HepG2 (cell line): Measurements from ENCODE around the gene ZNF865. TPM values are rescaled to one million over a fixed set of nuclear protein-coding genes. Genes with fewer than 3 reads are reported as not detected.

Experiments
- CBX5 ChIP-seq: sonication (generic); formaldehyde crosslinking; IDR thresholded peaks from 2 replicates; pipeline ENCODE4 v1.4.0; 2020; ENCODE audit warnings: missing genetic modification reagents, borderline replicate concordance
- KAT2B ChIP-seq: fragments of 150-350 bp; IDR thresholded peaks from 2 replicates; pipeline ENCODE4 v1.6.1; 2014; ENCODE audit warnings: low read depth, low read length, borderline replicate concordance
- KDM4B ChIP-seq: sonication (generic); formaldehyde crosslinking; IDR thresholded peaks from 2 replicates; pipeline ENCODE4 v1.4.0; 2020; ENCODE audit warnings: missing genetic modification reagents
- KDM5A ChIP-seq: fragments of 200-600 bp; sonication (generic); IDR thresholded peaks from 2 replicates; pipeline ENCODE4 v1.7.0; 2018; ENCODE audit warnings: antibody characterized with exemption, mild to moderate bottlenecking, low read length, borderline replicate concordance
- PPARG ChIP-seq: conservative IDR thresholded peaks from 2 replicates; pipeline ENCODE4 v1.6.1; 2016; ENCODE audit warnings: missing biosample characterization, missing genetic modification reagents
- RAD21 ChIP-seq: fragments of 450-650 bp; formaldehyde crosslinking; IDR thresholded peaks from 2 replicates; pipeline ENCODE4 v1.5.0; 2020; ENCODE audit warnings: mild to moderate bottlenecking
- RARA ChIP-seq: IDR thresholded peaks from 2 replicates; pipeline ENCODE4 v1.6.1; 2016; ENCODE audit warnings: missing genetic modification reagents, missing compliant biosample characterization
- ZFP62 ChIP-seq: sonication (generic); formaldehyde crosslinking; IDR thresholded peaks from 2 replicates; pipeline ENCODE4 v1.4.0; 2020; ENCODE audit warnings: missing genetic modification reagents
- ZFY ChIP-seq: sonication (generic); formaldehyde crosslinking; IDR thresholded peaks from 2 replicates; pipeline ENCODE4 v1.4.0; 2020; ENCODE audit warnings: missing genetic modification reagents
- ZNF17 ChIP-seq: sonication (generic); formaldehyde crosslinking; IDR thresholded peaks from 2 replicates; pipeline ENCODE4 v1.5.0; 2020; ENCODE audit warnings: mild to moderate bottlenecking, missing genetic modification reagents
- ZNF331 ChIP-seq: sonication (generic); formaldehyde crosslinking; IDR thresholded peaks from 2 replicates; pipeline ENCODE4 v1.4.0; 2020; ENCODE audit warnings: missing genetic modification reagents
- polyA plus RNA-seq, 8 experiments: library from polyadenylated mRNA; depleted of rRNA in 3 of 8; stranded (reverse) in 7 of 8; unstranded in 1 of 8; fragments of >200 nt; fragmentation: Illumina TruSeq in 4 of 8; extraction: Trizol in 4 of 8; gene quantifications; 2 replicates each; pipeline versions ENCODE4 v1.2.1 to v1.2.3, GENCODE V29; 2011 to 2016; ENCODE audit warnings: low read depth in 4 of 8, missing spikeins in 1 of 8, mixed read lengths in 1 of 8; ENCODE audit not compliant: insufficient read depth in 1 of 8
- total RNA-seq, 5 experiments: library from RNA; depleted of rRNA; stranded (reverse); fragments of >200 nt; fragmentation: Illumina TruSeq; extraction: Trizol; gene quantifications; 2 replicates each; pipeline ENCODE4 v1.2.3, GENCODE V29; 2016; ENCODE audit warnings: low read depth in 1 of 5
- TF ChIP-seq, protein P1 (sequence below): sonication (generic); formaldehyde crosslinking; IDR thresholded peaks from 2 replicates; pipeline ENCODE4 v1.9.0; 2021; ENCODE audit warnings: mild to moderate bottlenecking, missing genetic modification reagents
- TF ChIP-seq, protein P2 (sequence below): sonication (generic); formaldehyde crosslinking; IDR thresholded peaks from 2 replicates; pipeline ENCODE4 v1.4.0; 2020; ENCODE audit warnings: missing genetic modification reagents
- TF ChIP-seq, protein P3 (sequence below): sonication (generic); formaldehyde crosslinking; IDR thresholded peaks from 2 replicates; pipeline ENCODE4 v1.4.0; 2020; ENCODE audit warnings: missing genetic modification reagents
- TF ChIP-seq, protein P4 (sequence below): sonication (generic); formaldehyde crosslinking; IDR thresholded peaks from 2 replicates; pipeline ENCODE4 v1.5.1; 2020; ENCODE audit warnings: missing genetic modification reagents, mild to moderate bottlenecking, borderline replicate concordance

Gene ZNF865
- total and polyA plus RNA-seq, 2 of the 13 experiments (the other 11 are each of a cell fraction or from before 2014, with no cell fraction given) = 0.93 to 1.0 TPM

DNA sequence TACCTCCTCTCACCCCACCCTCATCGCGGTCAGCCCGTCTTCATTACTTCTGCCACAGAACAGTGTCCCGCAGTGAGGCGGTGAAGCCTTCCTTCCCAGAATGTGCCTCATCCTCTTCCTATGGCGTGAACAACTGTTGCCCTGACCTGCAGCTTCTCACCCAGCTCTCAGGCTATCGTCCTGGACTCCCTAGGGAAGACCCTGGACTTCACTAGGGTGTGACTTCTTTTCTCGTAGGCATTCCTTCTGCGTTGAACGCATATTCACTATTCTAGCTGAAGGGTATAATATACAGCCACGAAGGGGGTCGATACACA, 982 bp downstream of the ZNF865 start (continued):
- TF ChIP-seq, protein P1, sequence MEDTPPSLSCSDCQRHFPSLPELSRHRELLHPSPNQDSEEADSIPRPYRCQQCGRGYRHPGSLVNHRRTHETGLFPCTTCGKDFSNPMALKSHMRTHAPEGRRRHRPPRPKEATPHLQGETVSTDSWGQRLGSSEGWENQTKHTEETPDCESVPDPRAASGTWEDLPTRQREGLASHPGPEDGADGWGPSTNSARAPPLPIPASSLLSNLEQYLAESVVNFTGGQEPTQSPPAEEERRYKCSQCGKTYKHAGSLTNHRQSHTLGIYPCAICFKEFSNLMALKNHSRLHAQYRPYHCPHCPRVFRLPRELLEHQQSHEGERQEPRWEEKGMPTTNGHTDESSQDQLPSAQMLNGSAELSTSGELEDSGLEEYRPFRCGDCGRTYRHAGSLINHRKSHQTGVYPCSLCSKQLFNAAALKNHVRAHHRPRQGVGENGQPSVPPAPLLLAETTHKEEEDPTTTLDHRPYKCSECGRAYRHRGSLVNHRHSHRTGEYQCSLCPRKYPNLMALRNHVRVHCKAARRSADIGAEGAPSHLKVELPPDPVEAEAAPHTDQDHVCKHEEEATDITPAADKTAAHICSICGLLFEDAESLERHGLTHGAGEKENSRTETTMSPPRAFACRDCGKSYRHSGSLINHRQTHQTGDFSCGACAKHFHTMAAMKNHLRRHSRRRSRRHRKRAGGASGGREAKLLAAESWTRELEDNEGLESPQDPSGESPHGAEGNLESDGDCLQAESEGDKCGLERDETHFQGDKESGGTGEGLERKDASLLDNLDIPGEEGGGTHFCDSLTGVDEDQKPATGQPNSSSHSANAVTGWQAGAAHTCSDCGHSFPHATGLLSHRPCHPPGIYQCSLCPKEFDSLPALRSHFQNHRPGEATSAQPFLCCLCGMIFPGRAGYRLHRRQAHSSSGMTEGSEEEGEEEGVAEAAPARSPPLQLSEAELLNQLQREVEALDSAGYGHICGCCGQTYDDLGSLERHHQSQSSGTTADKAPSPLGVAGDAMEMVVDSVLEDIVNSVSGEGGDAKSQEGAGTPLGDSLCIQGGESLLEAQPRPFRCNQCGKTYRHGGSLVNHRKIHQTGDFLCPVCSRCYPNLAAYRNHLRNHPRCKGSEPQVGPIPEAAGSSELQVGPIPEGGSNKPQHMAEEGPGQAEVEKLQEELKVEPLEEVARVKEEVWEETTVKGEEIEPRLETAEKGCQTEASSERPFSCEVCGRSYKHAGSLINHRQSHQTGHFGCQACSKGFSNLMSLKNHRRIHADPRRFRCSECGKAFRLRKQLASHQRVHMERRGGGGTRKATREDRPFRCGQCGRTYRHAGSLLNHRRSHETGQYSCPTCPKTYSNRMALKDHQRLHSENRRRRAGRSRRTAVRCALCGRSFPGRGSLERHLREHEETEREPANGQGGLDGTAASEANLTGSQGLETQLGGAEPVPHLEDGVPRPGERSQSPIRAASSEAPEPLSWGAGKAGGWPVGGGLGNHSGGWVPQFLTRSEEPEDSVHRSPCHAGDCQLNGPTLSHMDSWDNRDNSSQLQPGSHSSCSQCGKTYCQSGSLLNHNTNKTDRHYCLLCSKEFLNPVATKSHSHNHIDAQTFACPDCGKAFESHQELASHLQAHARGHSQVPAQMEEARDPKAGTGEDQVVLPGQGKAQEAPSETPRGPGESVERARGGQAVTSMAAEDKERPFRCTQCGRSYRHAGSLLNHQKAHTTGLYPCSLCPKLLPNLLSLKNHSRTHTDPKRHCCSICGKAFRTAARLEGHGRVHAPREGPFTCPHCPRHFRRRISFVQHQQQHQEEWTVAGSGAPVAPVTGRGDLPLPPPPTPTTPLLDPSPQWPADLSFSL (CRISPR knock-in tag) = no peak
- TF ChIP-seq KDM5A (no peak), RARA (CRISPR knock-in tag) (no peak), ZNF17 (CRISPR knock-in tag) (no peak), CBX5 (0 out of 2 replicates have a peak, but pooled peaks have one; percentile 11), KAT2B (no peak), RAD21 (CRISPR knock-in tag) (no peak), ZFP62 (CRISPR knock-in tag) (no peak), PPARG (CRISPR knock-in tag) (no peak), KDM4B (CRISPR knock-in tag) (no peak), ZFY (CRISPR knock-in tag) (no peak), ZNF331 (0 out of 2 replicates have a peak, but pooled peaks have one; percentile 4)
- TF ChIP-seq, protein P2, sequence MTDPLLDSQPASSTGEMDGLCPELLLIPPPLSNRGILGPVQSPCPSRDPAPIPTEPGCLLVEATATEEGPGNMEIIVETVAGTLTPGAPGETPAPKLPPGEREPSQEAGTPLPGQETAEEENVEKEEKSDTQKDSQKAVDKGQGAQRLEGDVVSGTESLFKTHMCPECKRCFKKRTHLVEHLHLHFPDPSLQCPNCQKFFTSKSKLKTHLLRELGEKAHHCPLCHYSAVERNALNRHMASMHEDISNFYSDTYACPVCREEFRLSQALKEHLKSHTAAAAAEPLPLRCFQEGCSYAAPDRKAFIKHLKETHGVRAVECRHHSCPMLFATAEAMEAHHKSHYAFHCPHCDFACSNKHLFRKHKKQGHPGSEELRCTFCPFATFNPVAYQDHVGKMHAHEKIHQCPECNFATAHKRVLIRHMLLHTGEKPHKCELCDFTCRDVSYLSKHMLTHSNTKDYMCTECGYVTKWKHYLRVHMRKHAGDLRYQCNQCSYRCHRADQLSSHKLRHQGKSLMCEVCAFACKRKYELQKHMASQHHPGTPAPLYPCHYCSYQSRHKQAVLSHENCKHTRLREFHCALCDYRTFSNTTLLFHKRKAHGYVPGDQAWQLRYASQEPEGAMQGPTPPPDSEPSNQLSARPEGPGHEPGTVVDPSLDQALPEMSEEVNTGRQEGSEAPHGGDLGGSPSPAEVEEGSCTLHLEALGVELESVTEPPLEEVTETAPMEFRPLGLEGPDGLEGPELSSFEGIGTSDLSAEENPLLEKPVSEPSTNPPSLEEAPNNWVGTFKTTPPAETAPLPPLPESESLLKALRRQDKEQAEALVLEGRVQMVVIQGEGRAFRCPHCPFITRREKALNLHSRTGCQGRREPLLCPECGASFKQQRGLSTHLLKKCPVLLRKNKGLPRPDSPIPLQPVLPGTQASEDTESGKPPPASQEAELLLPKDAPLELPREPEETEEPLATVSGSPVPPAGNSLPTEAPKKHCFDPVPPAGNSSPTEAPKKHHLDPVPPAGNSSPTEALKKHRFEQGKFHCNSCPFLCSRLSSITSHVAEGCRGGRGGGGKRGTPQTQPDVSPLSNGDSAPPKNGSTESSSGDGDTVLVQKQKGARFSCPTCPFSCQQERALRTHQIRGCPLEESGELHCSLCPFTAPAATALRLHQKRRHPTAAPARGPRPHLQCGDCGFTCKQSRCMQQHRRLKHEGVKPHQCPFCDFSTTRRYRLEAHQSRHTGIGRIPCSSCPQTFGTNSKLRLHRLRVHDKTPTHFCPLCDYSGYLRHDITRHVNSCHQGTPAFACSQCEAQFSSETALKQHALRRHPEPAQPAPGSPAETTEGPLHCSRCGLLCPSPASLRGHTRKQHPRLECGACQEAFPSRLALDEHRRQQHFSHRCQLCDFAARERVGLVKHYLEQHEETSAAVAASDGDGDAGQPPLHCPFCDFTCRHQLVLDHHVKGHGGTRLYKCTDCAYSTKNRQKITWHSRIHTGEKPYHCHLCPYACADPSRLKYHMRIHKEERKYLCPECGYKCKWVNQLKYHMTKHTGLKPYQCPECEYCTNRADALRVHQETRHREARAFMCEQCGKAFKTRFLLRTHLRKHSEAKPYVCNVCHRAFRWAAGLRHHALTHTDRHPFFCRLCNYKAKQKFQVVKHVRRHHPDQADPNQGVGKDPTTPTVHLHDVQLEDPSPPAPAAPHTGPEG (CRISPR knock-in tag) = no peak
- TF ChIP-seq, protein P3, sequence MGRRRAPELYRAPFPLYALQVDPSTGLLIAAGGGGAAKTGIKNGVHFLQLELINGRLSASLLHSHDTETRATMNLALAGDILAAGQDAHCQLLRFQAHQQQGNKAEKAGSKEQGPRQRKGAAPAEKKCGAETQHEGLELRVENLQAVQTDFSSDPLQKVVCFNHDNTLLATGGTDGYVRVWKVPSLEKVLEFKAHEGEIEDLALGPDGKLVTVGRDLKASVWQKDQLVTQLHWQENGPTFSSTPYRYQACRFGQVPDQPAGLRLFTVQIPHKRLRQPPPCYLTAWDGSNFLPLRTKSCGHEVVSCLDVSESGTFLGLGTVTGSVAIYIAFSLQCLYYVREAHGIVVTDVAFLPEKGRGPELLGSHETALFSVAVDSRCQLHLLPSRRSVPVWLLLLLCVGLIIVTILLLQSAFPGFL (CRISPR knock-in tag) = no peak
- TF ChIP-seq, protein P4, sequence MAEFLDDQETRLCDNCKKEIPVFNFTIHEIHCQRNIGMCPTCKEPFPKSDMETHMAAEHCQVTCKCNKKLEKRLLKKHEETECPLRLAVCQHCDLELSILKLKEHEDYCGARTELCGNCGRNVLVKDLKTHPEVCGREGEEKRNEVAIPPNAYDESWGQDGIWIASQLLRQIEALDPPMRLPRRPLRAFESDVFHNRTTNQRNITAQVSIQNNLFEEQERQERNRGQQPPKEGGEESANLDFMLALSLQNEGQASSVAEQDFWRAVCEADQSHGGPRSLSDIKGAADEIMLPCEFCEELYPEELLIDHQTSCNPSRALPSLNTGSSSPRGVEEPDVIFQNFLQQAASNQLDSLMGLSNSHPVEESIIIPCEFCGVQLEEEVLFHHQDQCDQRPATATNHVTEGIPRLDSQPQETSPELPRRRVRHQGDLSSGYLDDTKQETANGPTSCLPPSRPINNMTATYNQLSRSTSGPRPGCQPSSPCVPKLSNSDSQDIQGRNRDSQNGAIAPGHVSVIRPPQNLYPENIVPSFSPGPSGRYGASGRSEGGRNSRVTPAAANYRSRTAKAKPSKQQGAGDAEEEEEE = 0 out of 2 replicates have a peak, but pooled peaks have one; percentile 34
